K562 (cell line): ENCODE data around the gene TP53BP1. TPM values are rescaled to one million over a fixed set of nuclear protein-coding genes. Genes with fewer than 3 reads are reported as not detected.

Source experiments
- ARHGAP35 ChIP-seq: fragments of 450-650 bp; IDR thresholded peaks from 2 replicates; pipeline ENCODE4 v1.6.1; 2018; ENCODE audit not compliant: partially characterized antibody
- ATF3 ChIP-seq, 2 experiments: fragments of 450-650 bp in 1 of 2; sonication (generic) in 1 of 2; formaldehyde crosslinking in 1 of 2; IDR thresholded peaks in 1 of 2; conservative IDR thresholded peaks in 1 of 2; 2 replicates each; pipeline versions ENCODE4 v1.6.1 to v1.8.1; 2016 to 2023; ENCODE audit warnings: mild to moderate bottlenecking in 2 of 2, moderate library complexity in 2 of 2, inconsistent platforms in 1 of 2, missing genetic modification reagents in 1 of 2
- BMI1 ChIP-seq: fragments of 150-350 bp; IDR thresholded peaks from 2 replicates; pipeline ENCODE4 v1.6.1; 2014; ENCODE audit warnings: low read length
- BRCA1 ChIP-seq, 2 experiments: fragments of 450-650 bp in 1 of 2; sonication (generic) in 1 of 2; formaldehyde crosslinking in 1 of 2; IDR thresholded peaks; 2 replicates each; pipeline versions ENCODE4 v1.5.0 to v1.6.1; 2017 to 2020; ENCODE audit warnings: mild to moderate bottlenecking in 1 of 2, missing genetic modification reagents in 1 of 2
- CCNT2 ChIP-seq: IDR thresholded peaks from 2 replicates; pipeline ENCODE4 v1.6.1; 2011; ENCODE audit warnings: borderline replicate concordance, low read depth, mild to moderate bottlenecking, moderate library complexity, mixed read lengths, low read length; ENCODE audit not compliant: insufficient read length; ENCODE audit errors: extremely low read depth
- FOXJ2 ChIP-seq: fragments of 200-800 bp; sonication (Bioruptor generic); IDR thresholded peaks from 2 replicates; pipeline ENCODE4 v1.6.1; 2016; ENCODE audit warnings: missing genetic modification characterization, missing compliant biosample characterization
- HMGXB4 ChIP-seq: sonication (generic); formaldehyde crosslinking; IDR thresholded peaks from 2 replicates; pipeline ENCODE4 v1.8.1; 2023; ENCODE audit warnings: mild to moderate bottlenecking, missing genetic modification reagents
- ID3 ChIP-seq, 2 experiments: fragments of 250-450 bp in 1 of 2; fragments of 450-650 bp in 1 of 2; sonication (Bioruptor Pico) in 1 of 2; IDR thresholded peaks; 2 replicates each; pipeline versions ENCODE4 v1.6.1 to v1.8.0; 2016 to 2021; ENCODE audit warnings: mild to moderate bottlenecking in 2 of 2, moderate library complexity in 2 of 2, missing compliant biosample characterization in 1 of 2, missing genetic modification characterization in 1 of 2
- MAX ChIP-seq: sonication (generic); formaldehyde crosslinking; IDR thresholded peaks from 2 replicates; pipeline ENCODE4 v1.9.0; 2022; ENCODE audit warnings: mild to moderate bottlenecking, missing genetic modification reagents
- PYGO2 ChIP-seq: fragments of 450-650 bp; IDR thresholded peaks from 2 replicates; pipeline ENCODE4 v1.6.1; 2016; ENCODE audit warnings: mild to moderate bottlenecking, missing genetic modification characterization, moderate library complexity, missing compliant biosample characterization
- SP1 ChIP-seq: sonication (generic); formaldehyde crosslinking; IDR thresholded peaks from 2 replicates; pipeline ENCODE4 v1.8.1; 2022; ENCODE audit warnings: mild to moderate bottlenecking, missing genetic modification reagents
- SRF ChIP-seq, 2 experiments: fragments of 250-450, 450-650 bp in 1 of 2; sonication (Bioruptor Pico) in 1 of 2; sonication (generic) in 1 of 2; formaldehyde crosslinking; IDR thresholded peaks; 2 replicates each; pipeline versions ENCODE4 v1.5.0 to v1.5.1; 2020 to 2022; ENCODE audit warnings: mild to moderate bottlenecking in 1 of 2, missing genetic modification reagents in 1 of 2
- STAT5B ChIP-seq: fragments of 250-450 bp; sonication (Bioruptor Pico); IDR thresholded peaks from 2 replicates; pipeline ENCODE4 v1.8.0; 2021; ENCODE audit warnings: mild to moderate bottlenecking, inconsistent platforms
- TCF7 ChIP-seq: sonication (generic); IDR thresholded peaks from 2 replicates; pipeline ENCODE4 v1.6.1; 2016; ENCODE audit warnings: antibody characterized with exemption, borderline replicate concordance
- ZNF212 ChIP-seq: fragments of 450-650 bp; formaldehyde crosslinking; IDR thresholded peaks from 2 replicates; pipeline ENCODE4 v1.4.0; 2020; ENCODE audit warnings: mild to moderate bottlenecking
- ZNF639 ChIP-seq, 2 experiments: fragments of 200-800 bp in 1 of 2; sonication (Bioruptor generic) in 1 of 2; sonication (generic) in 1 of 2; formaldehyde crosslinking in 1 of 2; IDR thresholded peaks in 1 of 2; conservative IDR thresholded peaks in 1 of 2; 2 replicates each; pipeline versions ENCODE4 v1.5.0 to v1.6.1; 2016 to 2020; ENCODE audit warnings: missing compliant biosample characterization in 1 of 2, missing genetic modification characterization in 1 of 2, missing genetic modification reagents in 1 of 2
- ZNF785 ChIP-seq: fragments of 250-450 bp; sonication (Bioruptor Pico); IDR thresholded peaks from 2 replicates; pipeline ENCODE4 v1.4.0; 2020; ENCODE audit warnings: mild to moderate bottlenecking
- polyA plus RNA-seq, 8 experiments: library from polyadenylated mRNA; depleted of rRNA in 4 of 8; stranded (reverse) in 5 of 8; unstranded in 3 of 8; fragments of >200 nt; fragmentation: Nextera tagmentation in 2 of 8; fragmentation: Illumina TruSeq in 1 of 8; extraction: Ambion mirVana in 2 of 8; extraction: Trizol in 1 of 8; gene quantifications; 2 replicates each; pipeline versions ENCODE4 v1.2.1 to v1.2.3, GENCODE V29; 2011 to 2014; ENCODE audit warnings: inconsistent platforms in 1 of 8, missing spikeins in 1 of 8
- total RNA-seq, 7 experiments: library from RNA; depleted of rRNA in 6 of 7; stranded (reverse); fragments of >200 nt in 6 of 7; fragmentation: Illumina TruSeq in 2 of 7; extraction: Trizol in 2 of 7; gene quantifications; 2 replicates each; pipeline versions ENCODE4 v1.2.1 to v1.2.3, GENCODE V29; 2011 to 2021; ENCODE audit warnings: low replicate concordance in 1 of 7
- TF ChIP-seq, protein P1 (sequence below): fragments of 450-650 bp; conservative IDR thresholded peaks from 2 replicates; pipeline ENCODE4 v1.6.1; 2016; ENCODE audit warnings: missing genetic modification characterization, low read depth, mild to moderate bottlenecking, missing compliant biosample characterization, moderate library complexity

The TP53BP1 gene
- total and polyA plus RNA-seq, 9 of the 15 experiments (the other 6 are each of a cell fraction or from before 2014, with no cell fraction given): 5.7 to 63.3 (median 30.9) TPM

GRCh38 chr15:43370975-43371974 lies 121.7 kb downstream of the TP53BP1 start, which contains the start of the genes TUBGCP4 and ZSCAN29 (continued):
- TF ChIP-seq BMI1: no peak
- TF ChIP-seq TCF7: no peak
- TF ChIP-seq BRCA1 (IDR thresholded peaks at IDR 0.05): no peak
- no peak for TF ChIP-seq BRCA1 (CRISPR knock-in tag; IDR thresholded peaks at IDR 0.05)
- no peak for TF ChIP-seq ZNF785 (CRISPR knock-in tag)
- TF ChIP-seq, protein P1, sequence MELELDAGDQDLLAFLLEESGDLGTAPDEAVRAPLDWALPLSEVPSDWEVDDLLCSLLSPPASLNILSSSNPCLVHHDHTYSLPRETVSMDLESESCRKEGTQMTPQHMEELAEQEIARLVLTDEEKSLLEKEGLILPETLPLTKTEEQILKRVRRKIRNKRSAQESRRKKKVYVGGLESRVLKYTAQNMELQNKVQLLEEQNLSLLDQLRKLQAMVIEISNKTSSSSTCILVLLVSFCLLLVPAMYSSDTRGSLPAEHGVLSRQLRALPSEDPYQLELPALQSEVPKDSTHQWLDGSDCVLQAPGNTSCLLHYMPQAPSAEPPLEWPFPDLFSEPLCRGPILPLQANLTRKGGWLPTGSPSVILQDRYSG (tag): no peak
- peak; percentile 90 for TF ChIP-seq MAX (CRISPR knock-in tag)
- TF ChIP-seq PYGO2 (tag): no peak
- no peak for TF ChIP-seq ARHGAP35
- TF ChIP-seq SP1 (CRISPR knock-in tag): peak; percentile 63; the same call in 1 of the 2 replicates
- no peak for TF ChIP-seq FOXJ2 (tag)
- TF ChIP-seq STAT5B: no peak
- no peak for TF ChIP-seq ZNF639 (CRISPR knock-in tag; conservative IDR thresholded peaks at IDR 0.05 in 1 of 2, IDR thresholded peaks at IDR 0.05 in 1 of 2)
- no peak; the same call in 1 of the 2 replicates for TF ChIP-seq HMGXB4 (CRISPR knock-in tag)
- TF ChIP-seq CCNT2: no peak
- TF ChIP-seq ID3 (CRISPR knock-in tag; IDR thresholded peaks at IDR 0.05): no peak
- TF ChIP-seq ID3 (tag; IDR thresholded peaks at IDR 0.05): peak; percentile 68; the same call in 1 of the 2 replicates
- no peak for TF ChIP-seq ZNF212 (CRISPR knock-in tag)
- no peak for TF ChIP-seq ATF3 (IDR thresholded peaks at IDR 0.05)
- no peak for TF ChIP-seq ATF3 (CRISPR knock-in tag; conservative IDR thresholded peaks at IDR 0.05)
- TF ChIP-seq SRF (CRISPR knock-in tag; IDR thresholded peaks at IDR 0.05): no peak
